H1 (cell line): ENCODE results near the gene SCN1B. TPM values are rescaled to one million over a fixed set of nuclear protein-coding genes. Genes with fewer than 3 reads are reported as not detected.

ENCODE experiments used
- CTCF ChIA-PET: fragments of 300-600 bp; sonication (Branson Sonifier 250); formaldehyde crosslinking; loops from one replicate; lab custom pipeline; 2021; ENCODE audit not compliant: partially characterized antibody; lab: Charles Lee
- POLR2A ChIA-PET: fragments of 300-600 bp; sonication (Branson Sonifier 250); formaldehyde crosslinking; loops from one replicate; lab custom pipeline; 2021; ENCODE audit warnings: inconsistent platforms; ENCODE audit not compliant: partially characterized antibody; lab: Charles Lee
- DNase-seq, 2 experiments: peaks; one replicate each; pipeline versions ENCODE4 v3.0.0 to v3.0.0-alpha.2; 2010 to 2022; ENCODE audit warnings: low spot score in 2 of 2, low read depth in 1 of 2, mixed read lengths in 1 of 2
- FAIRE-seq: peaks from 2 replicates; lab custom pipeline; 2011; peaks lifted over from hg19 to GRCh38; lab: Jason Lieb, UNC
- H2AFZ ChIP-seq: 2 replicates; pipeline ENCODE4 v1.8.1; 2012; ENCODE audit warnings: low read length, inconsistent platforms
- H2AK5ac ChIP-seq: 2 replicates; pipeline ENCODE4 v1.6.1; 2013; ENCODE audit warnings: low read depth, low read length
- H2BK120ac ChIP-seq: replicated peaks from 2 replicates; pipeline ENCODE3; 2013; ENCODE audit warnings: low read depth, low read length, inconsistent platforms
- H2BK12ac ChIP-seq: 2 replicates; pipeline ENCODE4 v1.6.1; 2013; ENCODE audit warnings: low read depth, low read length
- H2BK15ac ChIP-seq: 2 replicates; pipeline ENCODE4 v1.6.1; 2013; ENCODE audit warnings: low read length
- H2BK20ac ChIP-seq: 2 replicates; pipeline ENCODE4 v1.6.1; 2013; ENCODE audit warnings: low read length
- H2BK5ac ChIP-seq: 2 replicates; pipeline ENCODE4 v1.6.1; 2013; ENCODE audit warnings: low read depth, low read length
- H3K14ac ChIP-seq: 2 replicates; pipeline ENCODE4 v1.6.1; 2013; ENCODE audit warnings: inconsistent platforms; ENCODE audit not compliant: insufficient read length
- H3K18ac ChIP-seq: 2 replicates; pipeline ENCODE4 v1.6.1; 2013; ENCODE audit warnings: low read length; ENCODE audit errors: extremely low read depth
- H3K23ac ChIP-seq: 2 replicates; pipeline ENCODE4 v1.6.1; 2013; ENCODE audit warnings: inconsistent platforms; ENCODE audit not compliant: insufficient read length
- H3K23me2 ChIP-seq: 2 replicates; pipeline ENCODE4 v1.6.1; 2013; ENCODE audit warnings: low read depth, low read length
- H3K27ac ChIP-seq: 2 replicates; pipeline ENCODE4 v1.6.1; 2011; ENCODE audit warnings: low read depth, low read length, inconsistent platforms
- H3K27me3 ChIP-seq, 4 experiments: replicated peaks in 1 of 4; 1 replicate in 1 of 4; 2 replicates in 3 of 4; pipeline versions ENCODE4 v1.6.1 to v1.8.1; 2011 to 2013; ENCODE audit warnings: low read length in 3 of 4, mild to moderate bottlenecking in 3 of 4, inconsistent platforms in 2 of 4, mixed read lengths in 2 of 4, moderate library complexity in 1 of 4; ENCODE audit not compliant: control insufficient read depth in 3 of 4, insufficient read depth in 3 of 4; ENCODE audit errors: extremely low read depth in 1 of 4
- H3K36me3 ChIP-seq, 4 experiments: 2 replicates each; pipeline versions ENCODE4 v1.6.1 to v1.8.1; 2011 to 2013; ENCODE audit warnings: mild to moderate bottlenecking in 4 of 4, low read length in 3 of 4, moderate library complexity in 2 of 4, control low read depth in 1 of 4, inconsistent platforms in 1 of 4; ENCODE audit not compliant: insufficient read depth in 4 of 4, control insufficient read depth in 2 of 4
- H3K4ac ChIP-seq: replicated peaks from 2 replicates; pipeline ENCODE3; 2013; ENCODE audit warnings: low read length, low read depth, mixed read lengths, inconsistent platforms; ENCODE audit not compliant: insufficient read length
- H3K4me1 ChIP-seq, 4 experiments: replicated peaks in 1 of 4; 1 replicate in 1 of 4; 2 replicates in 3 of 4; pipeline versions ENCODE4 v1.6.1 to v1.8.1; 2011 to 2013; ENCODE audit warnings: low read length in 3 of 4, inconsistent platforms in 2 of 4, mixed read lengths in 1 of 4; ENCODE audit not compliant: insufficient read depth in 4 of 4, control insufficient read depth in 3 of 4
- H3K4me2 ChIP-seq, 2 experiments: 2 replicates each; pipeline versions ENCODE4 v1.6.1 to v1.8.1; 2011 to 2013; ENCODE audit warnings: low read depth in 2 of 2, low read length in 2 of 2, control low read depth in 1 of 2, inconsistent platforms in 1 of 2, mild to moderate bottlenecking in 1 of 2; ENCODE audit not compliant: insufficient read depth in 1 of 2
- H3K4me3 ChIP-seq, 4 experiments: fragments of 200-600, 300-600 bp in 1 of 4; sonication (generic), shearing (Covaris generic), sonication (Bioruptor Twin) in 1 of 4; 2 replicates each; pipeline versions ENCODE4 v1.5.1 to v1.8.1; 2011 to 2016; ENCODE audit warnings: low read length in 4 of 4, low read depth in 3 of 4, control low read depth in 2 of 4, inconsistent platforms in 2 of 4, mild to moderate bottlenecking in 2 of 4, mixed read lengths in 1 of 4, moderate library complexity in 1 of 4; ENCODE audit not compliant: insufficient read depth in 2 of 4; ENCODE audit errors: extremely low read depth in 1 of 4
- H3K56ac ChIP-seq: replicated peaks from 2 replicates; pipeline ENCODE3; 2013; ENCODE audit warnings: low read depth, mild to moderate bottlenecking, mixed read lengths, low read length, inconsistent platforms; ENCODE audit not compliant: insufficient read length
- H3K79me1 ChIP-seq: 2 replicates; pipeline ENCODE4 v1.6.1; 2013; ENCODE audit warnings: low read depth, low read length, control low read depth
- H3K79me2 ChIP-seq, 2 experiments: 2 replicates each; pipeline versions ENCODE4 v1.6.1 to v1.8.1; 2012 to 2013; ENCODE audit warnings: low read length in 2 of 2, mild to moderate bottlenecking in 2 of 2, inconsistent platforms in 1 of 2; ENCODE audit not compliant: insufficient read depth in 2 of 2, control insufficient read depth in 1 of 2
- H3K9ac ChIP-seq, 4 experiments: replicated peaks in 1 of 4; 1 replicate in 1 of 4; 2 replicates in 3 of 4; pipeline versions ENCODE4 v1.6.1 to v1.8.1; 2011 to 2013; ENCODE audit warnings: low read depth in 3 of 4, low read length in 3 of 4, control low read depth in 2 of 4, mild to moderate bottlenecking in 2 of 4, moderate library complexity in 2 of 4, inconsistent platforms in 1 of 4; ENCODE audit errors: extremely low read depth in 1 of 4
- H3K9me3 ChIP-seq, 2 experiments: 2 replicates each; pipeline versions ENCODE4 v1.6.1 to v1.8.1; 2012 to 2013; ENCODE audit warnings: mild to moderate bottlenecking in 2 of 2, moderate library complexity in 2 of 2, control low read depth in 1 of 2, inconsistent platforms in 1 of 2, low read depth in 1 of 2, low read length in 1 of 2, mixed read lengths in 1 of 2; ENCODE audit not compliant: insufficient read depth in 2 of 2
- H4K20me1 ChIP-seq, 2 experiments: replicated peaks in 1 of 2; 2 replicates each; pipeline versions ENCODE3 to v1.8.1; 2011 to 2013; ENCODE audit warnings: inconsistent platforms in 2 of 2, low read length in 2 of 2, mild to moderate bottlenecking in 1 of 2; ENCODE audit not compliant: insufficient read depth in 2 of 2, control insufficient read depth in 1 of 2
- H4K5ac ChIP-seq: 2 replicates; pipeline ENCODE4 v1.6.1; 2013; ENCODE audit warnings: low read length, low read depth, mixed read lengths, inconsistent platforms; ENCODE audit not compliant: insufficient read length
- H4K8ac ChIP-seq: 2 replicates; pipeline ENCODE4 v1.8.0; 2013; ENCODE audit warnings: mild to moderate bottlenecking, moderate library complexity, low read length, inconsistent platforms; ENCODE audit not compliant: insufficient read depth; ENCODE audit errors: extremely low read depth
- H4K91ac ChIP-seq: replicated peaks from 2 replicates; pipeline ENCODE3; 2013; ENCODE audit warnings: low read length, mixed read lengths, inconsistent platforms; ENCODE audit not compliant: insufficient read length
- EGR1 ChIP-seq: IDR thresholded peaks from 2 replicates; pipeline ENCODE4 v1.6.1; 2011; ENCODE audit warnings: low read depth, low read length, borderline replicate concordance
- GABPA ChIP-seq: IDR thresholded peaks from 2 replicates; pipeline ENCODE4 v1.6.1; 2011; ENCODE audit warnings: mild to moderate bottlenecking, low read length, moderate library complexity, borderline replicate concordance; ENCODE audit not compliant: insufficient read depth
- KDM4A ChIP-seq: IDR thresholded peaks from one replicate; pipeline ENCODE4 v1.7.1; 2012; ENCODE audit warnings: low read depth, mild to moderate bottlenecking, moderate library complexity, low read length, inconsistent platforms; ENCODE audit not compliant: severe bottlenecking
- POLR2AphosphoS5 ChIP-seq: IDR thresholded peaks from 2 replicates; pipeline ENCODE4 v1.6.1; 2011; ENCODE audit warnings: low read depth, low read length
- WGBS, 2 experiments: shearing (Covaris generic) in 1 of 2; methylation state at CpG; one replicate each; pipeline versions ENCODE4 v1.1.6 to v1.1.7; 2013 to 2015; ENCODE audit warnings: low lambda C conversion rate in 2 of 2, mixed read lengths in 2 of 2, inconsistent platforms in 1 of 2, low coverage in 1 of 2, missing lambda C conversion rate in 1 of 2; ENCODE audit not compliant: insufficient replicate concordance in 2 of 2, insufficient coverage in 1 of 2, insufficient read length in 1 of 2; ENCODE audit errors: extremely low coverage in 1 of 2, missing lambda C conversion rate in 1 of 2; 5-methylcytosine and 5-hydroxymethylcytosine counted together
- long read RNA-seq, 2 experiments: library from RNA in 1 of 2; library from capped mRNA in 1 of 2; stranded (forward); transcript quantifications; one replicate each; pipeline ENCODE4 v2.0.0, GENCODE V29; 2021; ENCODE audit warnings: inconsistent platforms in 1 of 2
- polyA minus RNA-seq, 3 experiments: library from RNA; depleted of rRNA, polyadenylated mRNA; stranded (reverse); fragments of >200 nt; gene quantifications; 1 replicate in 2 of 3; 2 replicates in 1 of 3; pipeline ENCODE4 v1.2.3, GENCODE V29; 2011
- polyA plus RNA-seq, 7 experiments: library from polyadenylated mRNA; depleted of rRNA in 3 of 7; stranded (reverse) in 5 of 7; unstranded in 2 of 7; fragments of >200 nt in 5 of 7; fragments of 200-250 nt in 2 of 7; gene quantifications; 1 replicate in 5 of 7; 2 replicates in 1 of 7; 4 replicates in 1 of 7; pipeline versions ENCODE4 v1.2.1 to v1.2.3, GENCODE V29; 2011 to 2013; ENCODE audit warnings: missing spikeins in 2 of 7, mixed read lengths in 2 of 7
- total RNA-seq: library from RNA; stranded (reverse); fragmentation: NEBNext Ultra II Directional; extraction: Animal tissue kit (Norgen Biotek cat#: 25700); gene quantifications from 2 replicates; pipeline ENCODE4 v1.2.1, GENCODE V29; 2021

The SCN1B gene
- total RNA-seq (3.3 and 3.5 TPM in 2 replicates), polyA plus RNA-seq (2011; rRNA removed) (3.1 and 4.1 TPM in 2 replicates), polyA minus RNA-seq (2011; rRNA and poly(A)+ RNA removed) (1.5 and 4.7 TPM in 2 replicates)
- 3.9 TPM for polyA plus RNA-seq (2011; cell fraction: cytosol; rRNA removed)
- 8.6 TPM for polyA plus RNA-seq (2011; cell fraction: nucleus; rRNA removed)
- polyA plus RNA-seq (2012, experiment 1 of 2), result 2.8 to 4.5 TPM (median 3.7 TPM) in 4 replicates
- 2.3 TPM for polyA plus RNA-seq (2012, experiment 2 of 2)
- 1.9 TPM for polyA plus RNA-seq (2013, experiment 1 of 2)
- 1.7 TPM for polyA plus RNA-seq (2013, experiment 2 of 2)
- polyA minus RNA-seq (2011; cell fraction: cytosol; rRNA and poly(A)+ RNA removed), result 3.4 TPM
- polyA minus RNA-seq (2011; cell fraction: nucleus; rRNA and poly(A)+ RNA removed), result 3.0 TPM
- long read RNA-seq, experiment 1, partial matches to known transcripts, result 4 of 5 reads
- long read RNA-seq, experiment 1, other reads (novel, unspliced or antisense), result 0 of 5 reads
- long read RNA-seq, experiment 2, result 0 reads

- TF ChIP-seq GABPA, result peak; percentile 79; the same call in 1 of the 2 replicates
- no peak for TF ChIP-seq EGR1
- TF ChIP-seq POLR2AphosphoS5, result 0 out of 2 replicates have a peak, but pooled peaks have one; percentile 2
- TF ChIP-seq KDM4A, result peak; percentile 5
- Histone ChIP-seq H3K4ac (no peak within 1 kb of the TSS), H2AFZ (0 out of 2 replicates have a peak within 1 kb of the TSS, but pooled peaks have one; percentile 56), H3K79me2 (no peaks in the 10 kb centered on the region), H3K4me3 (peak within 1 kb of the TSS; percentile 38 to 69 (median 40)), H3K9ac (no peak within 1 kb of the TSS), H4K8ac (0 out of 2 replicates have a peak within 1 kb of the TSS, but pooled peaks have one; percentile 17), H2AK5ac (no peak within 1 kb of the TSS; the same call in 1 of the 2 replicates), H3K56ac (no peak within 1 kb of the TSS), H3K27ac (no peak within 1 kb of the TSS), H2BK20ac (no peak within 1 kb of the TSS), H4K91ac (no peak within 1 kb of the TSS), H3K79me1 (no peaks in the 10 kb centered on the region), H3K36me3 (peaks cover 10 to 28% (median 18%) of the 10 kb centered on the region in 4 experiments), H3K14ac (no peak within 1 kb of the TSS), H3K18ac (peak within 1 kb of the TSS; percentile 32; the same call in 1 of the 2 replicates), H3K9me3 (no peaks in the 10 kb centered on the region), H2BK120ac (no peak within 1 kb of the TSS), H3K23ac (no peak within 1 kb of the TSS), H2BK5ac (no peak within 1 kb of the TSS), H4K5ac (no peak within 1 kb of the TSS), H3K27me3 (peaks cover 4 to 32% (median 28%) of the 10 kb centered on the region in 4 experiments), H3K4me2 (peak within 1 kb of the TSS; percentile 77 to 95), H4K20me1 (peaks cover 7 to 12% of the 10 kb centered on the region in 2 experiments), H3K4me1 (peaks cover 0 to 8% (median 4%) of the 10 kb centered on the region in 4 experiments; a peak in 6 of 7 replicates), H2BK15ac (no peak within 1 kb of the TSS), H2BK12ac (no peak within 1 kb of the TSS), H3K23me2 (peaks cover 10% of the 10 kb centered on the region; the same call in 1 of the 2 replicates)
- ChIA-PET CTCF (interaction anchor here (0.9 to 1.2 kb wide), 2 partner anchors 20 to 67 kb away, joined by 3 to 4 read pairs; partner anchors contain the start of gene ZNF792), POLR2A (interaction anchor here (0.6 to 24.8 kb wide), 11 partner anchors 8 to 111 kb away, joined by 3 to 366 read pairs (median 4); partner anchors contain the start of genes GRAMD1A and HPN)
- 0% methylated on average over 2 of the region's 118 CpGs; no CpG with 5 or more reads in 1 of the 2 experiments for WGBS, 2 experiments
- FAIRE-seq (no peak), DNase-seq (peak in 1 of 2 experiments; percentile 78)
Observed at GRCh38 chr19:35030257-35031071, at the start of gene SCN1B. TSS of gene SCN1B (plus strand) at chr19:35030470. CDS start at chr19:35030821, 351 bp downstream.
